ENCODE data around the gene TMEM132C. TPM values are rescaled to one million over a fixed set of nuclear protein-coding genes. Genes with fewer than 3 reads are reported as not detected.

Gene TMEM132C
- total and polyA plus RNA-seq, 2 of the 8 experiments (the other 6 are each of a cell fraction or from before 2014, with no cell fraction given), result 0.23 to 0.76 TPM

DNA sequence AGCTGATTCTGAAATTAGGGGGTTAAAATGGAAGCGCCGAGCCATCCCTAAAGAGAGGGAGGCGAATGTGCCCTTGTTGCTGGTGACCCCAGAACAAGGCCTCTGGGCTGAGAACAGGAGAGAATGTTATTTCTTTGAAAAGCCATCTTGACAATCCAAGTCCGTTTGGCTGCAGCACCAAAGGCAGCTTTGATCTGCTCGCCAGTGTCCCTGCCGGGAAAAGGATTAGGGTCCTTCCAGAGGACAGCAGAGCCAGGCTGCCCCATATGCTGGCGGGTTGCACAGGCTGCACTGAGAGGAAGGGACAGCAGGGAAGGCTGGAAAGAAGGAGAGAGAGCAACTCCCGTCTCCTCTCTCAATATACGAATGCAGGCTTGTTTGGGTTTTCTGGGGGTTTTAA is 141.7 kb downstream of the TMEM132C start:
- H3K4ac ChIP-seq (replicated peaks; ENCODE audit: insufficient read length, low read depth, low read length), result no peak overlapping the region
- no peak overlapping the region for H2BK12ac ChIP-seq (ENCODE audit: low read depth, low read length)
- H3K27ac ChIP-seq (ENCODE audit: low read depth, low read length), result no peak overlapping the region
- no peak overlapping the region for H2AK5ac ChIP-seq (ENCODE audit: low read depth, low read length)
- H3K4me1 ChIP-seq (replicated peaks in 1 of 4; ENCODE audit: control insufficient read depth in 3 of 4, insufficient read depth in 4 of 4, low read length in 3 of 4), result peaks cover 0 to 4% (median 2%) of the 10 kb centered on the region in 4 experiments; a peak in 3 of 7 replicates
- no peak overlapping the region for H3K56ac ChIP-seq (replicated peaks; ENCODE audit: insufficient read length, low read depth, low read length)
- H3K9ac ChIP-seq (replicated peaks in 1 of 4; ENCODE audit: extremely low read depth in 1 of 4, low read depth in 3 of 4, low read length in 3 of 4), result no peak overlapping the region
- no peak for DNase-seq (ENCODE audit: low read depth in 1 of 2, low spot score in 2 of 2)
- no peak overlapping the region for H2BK5ac ChIP-seq (ENCODE audit: low read depth, low read length)
- no peak overlapping the region for H4K8ac ChIP-seq (ENCODE audit: extremely low read depth, insufficient read depth, low read length)
- H3K23ac ChIP-seq (ENCODE audit: insufficient read length), result no peak overlapping the region
- H3K79me1 ChIP-seq (ENCODE audit: low read depth, low read length), result no peaks in the 10 kb centered on the region
- no peaks in the 10 kb centered on the region for H3K36me3 ChIP-seq (ENCODE audit: control insufficient read depth in 2 of 4, insufficient read depth in 4 of 4, low read length in 3 of 4)
- 82% methylated on average over 9 of the region's 9 CpGs; no CpG with 5 or more reads in 1 of the 2 experiments for WGBS, 2 experiments (ENCODE audit: extremely low coverage in 1 of 2, insufficient coverage in 1 of 2, insufficient read length in 1 of 2, insufficient replicate concordance in 2 of 2, low coverage in 1 of 2, low lambda C conversion rate in 2 of 2, missing lambda C conversion rate in 1 of 2)
- H2BK15ac ChIP-seq (ENCODE audit: low read length), result no peak overlapping the region
- no peaks in the 10 kb centered on the region for H3K23me2 ChIP-seq (ENCODE audit: low read depth, low read length)
- no peak overlapping the region for H3K4me2 ChIP-seq (ENCODE audit: insufficient read depth in 1 of 2, low read depth in 2 of 2, low read length in 2 of 2)
- H2BK120ac ChIP-seq (replicated peaks; ENCODE audit: low read depth, low read length), result no peak overlapping the region
- H2BK20ac ChIP-seq (ENCODE audit: low read length), result no peak overlapping the region
- no peak overlapping the region for H4K91ac ChIP-seq (replicated peaks; ENCODE audit: insufficient read length, low read length)
- no peak overlapping the region for H3K14ac ChIP-seq (ENCODE audit: insufficient read length)
- H3K79me2 ChIP-seq (ENCODE audit: control insufficient read depth in 1 of 2, insufficient read depth in 2 of 2, low read length in 2 of 2), result no peaks in the 10 kb centered on the region
- ChIA-PET CTCF (ENCODE audit: partially characterized antibody) (interaction anchor here (1.1 to 1.6 kb wide), 2 partner anchors 150 to 152 kb away, joined by 4 to 8 read pairs; no protein-coding TSS in a partner anchor), POLR2A (ENCODE audit: partially characterized antibody) (no interaction called here)
- FAIRE-seq, result no peak
- no peaks in the 10 kb centered on the region; a peak in 1 of 7 replicates for H3K27me3 ChIP-seq (replicated peaks in 1 of 4; ENCODE audit: control insufficient read depth in 3 of 4, extremely low read depth in 1 of 4, insufficient read depth in 3 of 4, low read length in 3 of 4)
- no peak overlapping the region for H3K18ac ChIP-seq (ENCODE audit: extremely low read depth, low read length)
- H4K5ac ChIP-seq (ENCODE audit: insufficient read length, low read depth, low read length), result no peak overlapping the region
- H4K20me1 ChIP-seq (replicated peaks in 1 of 2; ENCODE audit: control insufficient read depth in 1 of 2, insufficient read depth in 2 of 2, low read length in 2 of 2), result no peaks in the 10 kb centered on the region
- H2AFZ ChIP-seq (ENCODE audit: low read length), result no peak overlapping the region
- H3K4me3 ChIP-seq (ENCODE audit: extremely low read depth in 1 of 4, insufficient read depth in 2 of 4, low read depth in 3 of 4, low read length in 4 of 4), result no peak overlapping the region
- H3K9me3 ChIP-seq (ENCODE audit: insufficient read depth in 2 of 2, low read depth in 1 of 2, low read length in 1 of 2), result no peaks in the 10 kb centered on the region; a peak in 1 of 4 replicates
- TF ChIP-seq SUZ12 (IDR thresholded peaks at IDR 0.05; ENCODE audit: low read length), result no peak
- TF ChIP-seq, protein P1, sequence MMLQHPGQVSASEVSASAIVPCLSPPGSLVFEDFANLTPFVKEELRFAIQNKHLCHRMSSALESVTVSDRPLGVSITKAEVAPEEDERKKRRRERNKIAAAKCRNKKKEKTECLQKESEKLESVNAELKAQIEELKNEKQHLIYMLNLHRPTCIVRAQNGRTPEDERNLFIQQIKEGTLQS (IDR thresholded peaks at IDR 0.05; ENCODE audit: insufficient read depth, low read depth, low read length), result no peak
- no peak for TF ChIP-seq POLR2AphosphoS5 (IDR thresholded peaks at IDR 0.05; ENCODE audit: low read depth, low read length)
- TF ChIP-seq KDM1A (IDR thresholded peaks at IDR 0.05; ENCODE audit: borderline replicate concordance, low read length), result no peak
